Upper lobe of left lung (tissue), 6 donors: Measurements from ENCODE around the gene DENND1B. TPM values are rescaled to one million over a fixed set of nuclear protein-coding genes. Genes with fewer than 3 reads are reported as not detected.
A peak's percentile ranks its signal among the peaks of the same experiment; 100 is the strongest.

ENCODE experiments used
- ATAC-seq, 2 donors: fragments of 200-7000 bp; cut with Tn5 transposase; one replicate each; pipeline ENCODE4 v1.9.1; 2022; ENCODE audit warnings: mild to moderate bottlenecking in 2 of 2, moderate library complexity in 2 of 2; ENCODE audit not compliant: low FRiP score in 2 of 2
- DNase-seq, 2 donors: peaks; one replicate each; pipeline ENCODE4 v3.0.0-alpha.2; 2019 to 2020
- H3K27ac ChIP-seq, 4 donors: fragments of 200-600 bp; sonication (generic); one replicate each; pipeline ENCODE4 v1.5.1; 2016 to 2019
- H3K27me3 ChIP-seq, 4 donors: fragments of 200-600 bp; sonication (generic); one replicate each; pipeline ENCODE4 v1.5.1; 2017 to 2019
- H3K36me3 ChIP-seq, 4 donors: fragments of 200-600 bp; sonication (generic); one replicate each; pipeline ENCODE4 v1.5.1; 2016 to 2019
- H3K4me1 ChIP-seq, 4 donors: fragments of 200-600 bp; sonication (generic); one replicate each; pipeline ENCODE4 v1.5.1; 2018 to 2019
- H3K4me3 ChIP-seq, 4 donors: fragments of 200-600 bp; sonication (generic); one replicate each; pipeline ENCODE4 v1.5.1; 2017 to 2019; ENCODE audit warnings: mild to moderate bottlenecking in 2 of 4, moderate library complexity in 1 of 4
- H3K9me3 ChIP-seq, 4 donors: fragments of 200-600 bp; sonication (generic); one replicate each; pipeline ENCODE4 v1.5.1; 2018 to 2019
- CTCF ChIP-seq, 6 experiments: fragments of 450-650 bp in 4 of 6; fragments of 200-600 bp in 2 of 6; sonication (generic) in 2 of 6; IDR thresholded peaks; one replicate each; pipeline ENCODE4 v1.5.1; 2016 to 2019; ENCODE audit warnings: antibody characterized with exemption in 6 of 6
- EP300 ChIP-seq, 4 donors: sonication (generic); formaldehyde crosslinking; IDR thresholded peaks; one replicate each; pipeline ENCODE4 v1.5.1; 2017; ENCODE audit warnings: antibody characterized with exemption in 4 of 4, control low read depth in 2 of 4
- POLR2A ChIP-seq, 4 donors: fragments of 450-650 bp; IDR thresholded peaks; one replicate each; pipeline ENCODE4 v1.5.1; 2016 to 2017; ENCODE audit warnings: antibody characterized with exemption in 4 of 4, mild to moderate bottlenecking in 2 of 4
- POLR2AphosphoS5 ChIP-seq, 2 donors: sonication (generic); formaldehyde crosslinking; IDR thresholded peaks; one replicate each; pipeline ENCODE4 v1.5.1; 2017; ENCODE audit warnings: antibody characterized with exemption in 2 of 2
- WGBS, 2 donors: methylation state at CpG; one replicate each; pipeline ENCODE4 v1.1.5; 2017 to 2018; 5-methylcytosine and 5-hydroxymethylcytosine counted together
- total RNA-seq, 6 donors: library from RNA; depleted of rRNA in 4 of 6; stranded (reverse); fragments of >200 nt in 4 of 6; gene quantifications; one replicate each; pipeline versions ENCODE4 v1.1.0 to v1.2.1, GENCODE V29; 2016 to 2021
- donor health status: DM: no; HTN: no; CAD: no; lungs with moderate emphysema.
- donor health status: DM: no; HTN: yes; CAD: no; lungs with severe emphysema.

The DENND1B gene
- total RNA-seq, 6 donors from 2014 or later: 14.9 to 39.1 (median 21.0) TPM

DNA sequence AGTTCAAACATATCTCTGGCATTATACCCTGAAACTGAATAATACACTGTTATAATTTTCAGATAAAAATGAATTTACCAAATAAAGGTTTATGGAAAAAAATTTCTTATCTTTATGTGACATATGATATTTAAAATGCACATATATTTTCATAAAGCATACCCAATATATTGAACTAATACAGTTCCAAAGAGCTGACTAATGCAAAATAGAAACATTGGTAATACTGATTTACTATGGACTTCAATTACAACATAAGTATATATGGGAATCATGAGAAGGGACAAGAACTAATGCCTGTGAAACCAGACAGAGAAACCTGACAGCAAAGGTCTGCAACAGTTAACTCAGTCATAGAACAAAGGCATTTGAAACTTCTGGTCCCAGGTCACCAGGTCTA, 153.5 kb downstream of the DENND1B start:
- Histone ChIP-seq H3K27me3 (no peaks in the 10 kb centered on the region), H3K4me3 (no peak overlapping the region), H3K36me3 (no peaks in the 10 kb centered on the region), H3K9me3 (no peaks in the 10 kb centered on the region), H3K27ac (no peak overlapping the region), H3K4me1 (no peaks in the 10 kb centered on the region)
- no peak for ATAC-seq
- no peak for DNase-seq
- TF ChIP-seq POLR2AphosphoS5 (IDR thresholded peaks at IDR 0.05) (no peak), CTCF (IDR thresholded peaks at IDR 0.05) (no peak), EP300 (IDR thresholded peaks at IDR 0.05) (no peak)

GRCh38 chr1:197620714-197621163, 154.5 kb downstream of the DENND1B start:
- no peak overlapping the region for H3K27ac ChIP-seq
- ATAC-seq (no peak), DNase-seq (no peak)
- TF ChIP-seq POLR2A (IDR thresholded peaks at IDR 0.05) (no peak), EP300 (IDR thresholded peaks at IDR 0.05) (no peak), CTCF (IDR thresholded peaks at IDR 0.05) (no peak), POLR2AphosphoS5 (IDR thresholded peaks at IDR 0.05) (no peak)
- no peaks in the 10 kb centered on the region for H3K27me3 ChIP-seq
- no peaks in the 10 kb centered on the region for H3K4me1 ChIP-seq
- H3K36me3 ChIP-seq: no peaks in the 10 kb centered on the region
- no peaks in the 10 kb centered on the region for H3K9me3 ChIP-seq
- H3K4me3 ChIP-seq: no peak overlapping the region
- 57 to 58% methylated on average over 5 of the region's 5 CpGs for WGBS, 2 donors

- no peaks in the 10 kb centered on the region for H3K36me3 ChIP-seq
- no peak for DNase-seq
- no peak for ATAC-seq
Measured at GRCh38 chr1:197619008-197619640, 156.2 kb downstream of the DENND1B start.

GRCh38 chr1:197618061-197618460, 157.2 kb downstream of the DENND1B start:
- Histone ChIP-seq H3K4me1 (no peaks in the 10 kb centered on the region), H3K27ac (no peak overlapping the region), H3K36me3 (no peaks in the 10 kb centered on the region), H3K9me3 (no peaks in the 10 kb centered on the region), H3K27me3 (no peaks in the 10 kb centered on the region), H3K4me3 (no peak overlapping the region)
- WGBS, 2 donors: 70 to 95% methylated on average over 3 of the region's 3 CpGs
- TF ChIP-seq CTCF (IDR thresholded peaks at IDR 0.05) (no peak), POLR2AphosphoS5 (IDR thresholded peaks at IDR 0.05) (no peak), POLR2A (IDR thresholded peaks at IDR 0.05) (no peak), EP300 (IDR thresholded peaks at IDR 0.05) (no peak)
- ATAC-seq: no peak
- no peak for DNase-seq

More at GRCh38 chr1:197619008-197619640, 156.2 kb downstream of the DENND1B start:
- no peaks in the 10 kb centered on the region for H3K27me3 ChIP-seq
- H3K4me3 ChIP-seq: no peak overlapping the region
- no peaks in the 10 kb centered on the region for H3K9me3 ChIP-seq
- 24 to 30% methylated on average over 2 of the region's 2 CpGs for WGBS, 2 donors
- no peak overlapping the region for H3K27ac ChIP-seq
- TF ChIP-seq CTCF (IDR thresholded peaks at IDR 0.05) (peak in 3 of 6 experiments; percentile 38 to 39 (median 38)), POLR2AphosphoS5 (IDR thresholded peaks at IDR 0.05) (no peak), POLR2A (IDR thresholded peaks at IDR 0.05) (no peak)
- H3K4me1 ChIP-seq: no peaks in the 10 kb centered on the region

DNA sequence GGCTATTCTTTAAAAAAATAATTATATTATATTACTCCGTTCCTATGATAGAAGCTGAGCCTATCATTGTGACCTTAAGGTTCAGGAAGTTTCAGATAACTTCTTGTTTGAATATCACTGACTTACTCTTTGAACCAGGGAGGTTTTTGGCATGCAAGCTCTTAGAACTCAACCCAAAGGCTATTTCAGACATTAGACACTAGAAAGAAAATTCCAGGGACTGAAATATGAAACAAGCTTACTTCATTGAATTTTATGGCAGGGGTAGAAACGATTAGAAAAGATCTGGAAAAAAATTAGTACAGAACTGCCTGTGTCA, 159.6 kb downstream of the DENND1B start:
- Histone ChIP-seq H3K27ac (no peak overlapping the region), H3K4me3 (no peak overlapping the region), H3K36me3 (no peaks in the 10 kb centered on the region), H3K9me3 (no peaks in the 10 kb centered on the region), H3K27me3 (no peaks in the 10 kb centered on the region), H3K4me1 (no peaks in the 10 kb centered on the region)
- DNase-seq (no peak), ATAC-seq (no peak)
- no peak for TF ChIP-seq CTCF (IDR thresholded peaks at IDR 0.05)
- WGBS, 2 donors: 73 to 96% methylated on average over 2 of the region's 2 CpGs
